ENCODE results near the gene ZBTB38. TPM values are rescaled to one million over a fixed set of nuclear protein-coding genes. Genes with fewer than 3 reads are reported as not detected.

The ZBTB38 gene
- total RNA-seq, 4 donors from 2014 or later = 183 to 225 (median 203) TPM

DNA sequence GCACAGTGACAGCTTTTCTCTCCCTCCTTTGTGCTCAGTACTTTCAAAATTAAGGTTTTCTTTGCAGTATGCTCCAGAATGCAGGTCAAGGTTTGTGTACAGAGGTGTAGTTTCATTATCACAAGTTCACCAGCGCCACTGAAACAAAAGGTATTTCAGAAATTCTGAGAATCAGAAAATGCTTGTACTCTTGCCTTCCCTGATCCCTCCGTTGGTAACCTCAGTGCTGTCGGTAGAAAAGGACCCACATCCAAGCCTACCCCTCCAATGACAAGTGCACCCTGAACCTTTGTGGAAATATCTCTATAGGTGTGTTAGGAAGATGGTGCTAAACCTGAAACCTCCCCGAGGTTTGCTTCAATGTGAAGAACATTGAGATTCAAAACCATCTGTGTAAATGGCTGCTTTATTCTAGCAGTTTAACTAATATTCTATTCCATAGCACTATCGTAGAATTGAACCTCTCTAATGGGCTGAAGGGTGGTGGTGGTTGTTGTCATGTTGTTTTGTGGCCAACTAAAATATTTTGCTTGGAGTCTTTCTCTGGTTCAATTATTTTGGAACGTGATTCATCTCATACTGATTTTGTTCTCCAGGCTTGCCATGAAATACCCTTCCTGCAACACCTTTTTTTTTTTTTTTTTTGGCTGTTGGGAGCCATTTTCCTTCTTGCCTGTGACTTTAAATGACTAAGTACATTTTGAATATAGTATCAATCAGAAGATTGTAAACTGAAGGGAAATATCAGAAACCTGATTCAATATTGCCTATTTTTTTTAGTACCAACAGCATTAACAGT is 20.7 kb downstream of the ZBTB38 start:
- H3K27ac ChIP-seq = peak overlapping the region in 3 of 4 donors; percentile 21 to 59 (median 46)
- no peak for ATAC-seq
- H3K36me3 ChIP-seq = no peaks in the 10 kb centered on the region
- TF ChIP-seq POLR2AphosphoS5 (IDR thresholded peaks at IDR 0.05) (no peak), EP300 (IDR thresholded peaks at IDR 0.05) (no peak), POLR2A (IDR thresholded peaks at IDR 0.05) (no peak)
- TF ChIP-seq, protein P1, sequence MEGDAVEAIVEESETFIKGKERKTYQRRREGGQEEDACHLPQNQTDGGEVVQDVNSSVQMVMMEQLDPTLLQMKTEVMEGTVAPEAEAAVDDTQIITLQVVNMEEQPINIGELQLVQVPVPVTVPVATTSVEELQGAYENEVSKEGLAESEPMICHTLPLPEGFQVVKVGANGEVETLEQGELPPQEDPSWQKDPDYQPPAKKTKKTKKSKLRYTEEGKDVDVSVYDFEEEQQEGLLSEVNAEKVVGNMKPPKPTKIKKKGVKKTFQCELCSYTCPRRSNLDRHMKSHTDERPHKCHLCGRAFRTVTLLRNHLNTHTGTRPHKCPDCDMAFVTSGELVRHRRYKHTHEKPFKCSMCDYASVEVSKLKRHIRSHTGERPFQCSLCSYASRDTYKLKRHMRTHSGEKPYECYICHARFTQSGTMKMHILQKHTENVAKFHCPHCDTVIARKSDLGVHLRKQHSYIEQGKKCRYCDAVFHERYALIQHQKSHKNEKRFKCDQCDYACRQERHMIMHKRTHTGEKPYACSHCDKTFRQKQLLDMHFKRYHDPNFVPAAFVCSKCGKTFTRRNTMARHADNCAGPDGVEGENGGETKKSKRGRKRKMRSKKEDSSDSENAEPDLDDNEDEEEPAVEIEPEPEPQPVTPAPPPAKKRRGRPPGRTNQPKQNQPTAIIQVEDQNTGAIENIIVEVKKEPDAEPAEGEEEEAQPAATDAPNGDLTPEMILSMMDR (IDR thresholded peaks at IDR 0.05) = no peak
- peak overlapping the region; percentile 11 to 27 for H3K4me3 ChIP-seq
- peaks cover 0 to 60% (median 2%) of the 10 kb centered on the region in 3 donors for H3K4me1 ChIP-seq
- H3K27me3 ChIP-seq = no peaks in the 10 kb centered on the region
- WGBS, 2 donors (ENCODE audit: low coverage in 1 of 2) = 41 to 55% methylated on average over 5 to 6 of the region's 6 CpGs
- H3K9me3 ChIP-seq = no peaks in the 10 kb centered on the region

GRCh38 chr3:141389703-141390102 is 21.4 kb downstream of the ZBTB38 start:
- no peaks in the 10 kb centered on the region for H3K27me3 ChIP-seq
- no peak overlapping the region for H3K27ac ChIP-seq
- no peak for ATAC-seq
- TF ChIP-seq POLR2A (IDR thresholded peaks at IDR 0.05) (no peak), POLR2AphosphoS5 (IDR thresholded peaks at IDR 0.05) (no peak), EP300 (IDR thresholded peaks at IDR 0.05) (no peak)
- TF ChIP-seq, protein P1 (IDR thresholded peaks at IDR 0.05) = no peak
- no peaks in the 10 kb centered on the region for H3K36me3 ChIP-seq
- H3K9me3 ChIP-seq = no peaks in the 10 kb centered on the region
- 89 to 91% methylated on average over 4 to 5 of the region's 5 CpGs for WGBS, 2 donors (ENCODE audit: low coverage in 1 of 2)
- no peak overlapping the region for H3K4me3 ChIP-seq
- peaks cover 0 to 54% (median 0%) of the 10 kb centered on the region in 3 donors for H3K4me1 ChIP-seq

- H3K36me3 ChIP-seq = no peaks in the 10 kb centered on the region
- H3K4me3 ChIP-seq = no peak overlapping the region
- H3K9me3 ChIP-seq = no peaks in the 10 kb centered on the region
- 94 to 100% methylated on average over 2 to 4 of the region's 5 CpGs for WGBS, 2 donors (ENCODE audit: low coverage in 1 of 2)
- H3K27ac ChIP-seq = no peak overlapping the region
- H3K27me3 ChIP-seq = no peaks in the 10 kb centered on the region
- TF ChIP-seq EP300 (IDR thresholded peaks at IDR 0.05) = no peak
- no peak for ATAC-seq
- peaks cover 0 to 44% (median 0%) of the 10 kb centered on the region in 3 donors for H3K4me1 ChIP-seq
Observed at GRCh38 chr3:141390747-141391146, 22.4 kb downstream of the ZBTB38 start.

DNA sequence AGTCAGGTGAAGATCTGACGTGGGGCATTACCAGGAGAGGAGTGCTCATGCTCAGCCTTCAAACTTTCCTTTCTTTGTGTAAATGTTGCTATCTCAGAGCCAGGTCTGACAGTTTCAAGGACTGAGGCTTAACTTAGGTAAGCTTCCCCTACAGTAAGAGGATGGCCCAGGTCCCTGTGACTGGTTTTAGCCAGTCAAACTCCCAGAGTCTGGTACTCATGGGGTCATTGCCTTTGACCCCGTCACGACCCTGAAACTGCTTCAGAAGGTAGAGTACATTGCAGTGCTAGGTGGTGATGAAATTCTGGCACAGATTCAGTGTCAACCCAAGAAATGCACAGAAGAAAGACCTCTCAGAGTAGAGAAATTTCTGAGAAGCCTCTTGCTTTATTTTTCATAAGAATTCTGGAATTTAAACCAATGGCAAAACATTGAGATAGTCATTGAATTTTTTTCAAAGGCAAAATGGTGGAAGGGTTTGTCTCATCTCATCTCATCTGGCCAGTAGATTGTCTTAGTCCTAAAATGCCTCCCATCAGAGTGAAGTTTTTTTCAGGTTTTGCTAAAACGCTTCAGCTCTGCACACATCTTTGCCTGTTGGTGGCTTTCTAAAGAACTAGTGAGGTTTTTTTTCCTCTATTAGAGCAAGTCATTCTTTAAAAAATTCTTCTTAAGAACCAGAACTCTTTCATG is 23.1 kb downstream of the ZBTB38 start:
- Histone ChIP-seq H3K27ac (no peak overlapping the region), H3K4me3 (no peak overlapping the region), H3K9me3 (no peaks in the 10 kb centered on the region), H3K4me1 (peaks cover 0 to 37% (median 0%) of the 10 kb centered on the region in 3 donors), H3K36me3 (peaks cover 0 to 3% of the 10 kb centered on the region in 2 donors), H3K27me3 (no peaks in the 10 kb centered on the region)
- WGBS, 2 donors (ENCODE audit: low coverage in 1 of 2) = 87 to 92% methylated on average over 2 to 4 of the region's 4 CpGs
- no peak for TF ChIP-seq EP300 (IDR thresholded peaks at IDR 0.05)
- no peak for TF ChIP-seq POLR2AphosphoS5 (IDR thresholded peaks at IDR 0.05)
- TF ChIP-seq, protein P1 (IDR thresholded peaks at IDR 0.05) = no peak
- ATAC-seq = no peak

GRCh38 chr3:141391991-141392316 is 23.6 kb downstream of the ZBTB38 start:
- 69 to 75% methylated on average over 2 to 4 of the region's 4 CpGs for WGBS, 2 donors (ENCODE audit: low coverage in 1 of 2)
- H3K4me3 ChIP-seq = no peak overlapping the region
- TF ChIP-seq, protein P1 (IDR thresholded peaks at IDR 0.05) = no peak
- TF ChIP-seq POLR2A (IDR thresholded peaks at IDR 0.05) (no peak), EP300 (IDR thresholded peaks at IDR 0.05) (no peak), POLR2AphosphoS5 (IDR thresholded peaks at IDR 0.05) (no peak)
- H3K9me3 ChIP-seq = no peaks in the 10 kb centered on the region
- peaks cover 0 to 36% (median 0%) of the 10 kb centered on the region in 3 donors for H3K4me1 ChIP-seq
- H3K27ac ChIP-seq = no peak overlapping the region
- no peaks in the 10 kb centered on the region for H3K27me3 ChIP-seq
- H3K36me3 ChIP-seq = peaks cover 0 to 8% of the 10 kb centered on the region in 2 donors
- ATAC-seq = no peak
